HL-60 (cell line): ENCODE data around the gene ARFGEF3.

Source experiments
- POLR2AphosphoS5 ChIP-seq: IDR thresholded peaks from 2 replicates; pipeline ENCODE4 v1.6.1; 2012; ENCODE audit warnings: low read depth
- TF ChIP-seq, protein P1 (sequence below): IDR thresholded peaks from one replicate; pipeline ENCODE4 v1.5.1; 2011; ENCODE audit warnings: low read length, control low read depth, inconsistent platforms; ENCODE audit not compliant: insufficient read depth

DNA sequence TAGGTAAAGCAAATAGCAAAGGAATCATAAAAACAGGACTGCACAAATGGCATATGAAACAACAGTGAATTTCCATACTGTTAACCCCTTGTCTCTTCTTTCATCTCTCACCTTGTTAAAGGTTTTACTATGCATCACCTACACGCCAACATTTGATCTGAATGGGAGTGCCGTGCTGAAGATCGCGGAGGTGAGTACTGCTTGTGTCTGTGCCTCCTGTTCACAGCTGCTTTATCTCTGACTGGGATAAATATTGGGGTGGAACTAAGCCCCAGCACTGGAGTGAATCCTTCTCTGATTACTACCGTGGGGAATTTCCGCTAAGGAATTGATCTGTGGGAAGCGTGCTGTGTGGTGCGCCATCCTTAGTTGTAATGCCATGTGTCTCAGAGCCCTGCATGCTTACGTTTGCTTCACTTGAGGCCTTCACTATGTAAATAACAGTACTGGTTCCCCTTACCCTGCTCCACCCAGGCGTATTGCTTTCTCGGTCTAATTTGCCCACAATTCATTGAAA, 68.0 kb downstream of the ARFGEF3 start:
- TF ChIP-seq, protein P1, sequence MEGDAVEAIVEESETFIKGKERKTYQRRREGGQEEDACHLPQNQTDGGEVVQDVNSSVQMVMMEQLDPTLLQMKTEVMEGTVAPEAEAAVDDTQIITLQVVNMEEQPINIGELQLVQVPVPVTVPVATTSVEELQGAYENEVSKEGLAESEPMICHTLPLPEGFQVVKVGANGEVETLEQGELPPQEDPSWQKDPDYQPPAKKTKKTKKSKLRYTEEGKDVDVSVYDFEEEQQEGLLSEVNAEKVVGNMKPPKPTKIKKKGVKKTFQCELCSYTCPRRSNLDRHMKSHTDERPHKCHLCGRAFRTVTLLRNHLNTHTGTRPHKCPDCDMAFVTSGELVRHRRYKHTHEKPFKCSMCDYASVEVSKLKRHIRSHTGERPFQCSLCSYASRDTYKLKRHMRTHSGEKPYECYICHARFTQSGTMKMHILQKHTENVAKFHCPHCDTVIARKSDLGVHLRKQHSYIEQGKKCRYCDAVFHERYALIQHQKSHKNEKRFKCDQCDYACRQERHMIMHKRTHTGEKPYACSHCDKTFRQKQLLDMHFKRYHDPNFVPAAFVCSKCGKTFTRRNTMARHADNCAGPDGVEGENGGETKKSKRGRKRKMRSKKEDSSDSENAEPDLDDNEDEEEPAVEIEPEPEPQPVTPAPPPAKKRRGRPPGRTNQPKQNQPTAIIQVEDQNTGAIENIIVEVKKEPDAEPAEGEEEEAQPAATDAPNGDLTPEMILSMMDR: no peak
- TF ChIP-seq POLR2AphosphoS5: no peak
